Stimulated activated CD4-positive, alpha-beta T cell treated with anti-CD3 and anti-CD28 coated beads, Interleukin-15, amount 100 ng/mL, for 48 hours (primary cell): ENCODE results near the gene ZACN.

Source experiments
- DNase-seq, 2 donors: peaks; one replicate each; pipeline ENCODE4 v3.0.0-alpha.2; 2020; ENCODE audit warnings: low read depth in 2 of 2

ZACN gene

DNA sequence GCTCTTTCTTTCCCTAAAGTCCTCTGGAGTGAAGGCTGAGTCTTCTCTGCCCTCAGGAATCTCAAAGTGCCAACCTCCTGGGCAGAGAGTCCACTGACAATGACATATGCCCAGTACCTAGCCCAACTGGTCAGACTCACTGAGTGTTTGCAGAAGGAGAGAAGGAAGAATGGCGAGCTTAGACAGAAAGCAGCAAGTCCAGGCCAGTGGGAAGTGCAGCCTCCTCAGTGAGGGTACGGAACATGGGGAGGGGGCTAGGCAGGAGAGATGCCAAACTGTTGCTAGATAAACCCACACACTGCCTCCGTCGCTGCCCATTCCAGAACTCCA lies 23.9 kb downstream of the ZACN start:
- DNase-seq = no peak

DNA sequence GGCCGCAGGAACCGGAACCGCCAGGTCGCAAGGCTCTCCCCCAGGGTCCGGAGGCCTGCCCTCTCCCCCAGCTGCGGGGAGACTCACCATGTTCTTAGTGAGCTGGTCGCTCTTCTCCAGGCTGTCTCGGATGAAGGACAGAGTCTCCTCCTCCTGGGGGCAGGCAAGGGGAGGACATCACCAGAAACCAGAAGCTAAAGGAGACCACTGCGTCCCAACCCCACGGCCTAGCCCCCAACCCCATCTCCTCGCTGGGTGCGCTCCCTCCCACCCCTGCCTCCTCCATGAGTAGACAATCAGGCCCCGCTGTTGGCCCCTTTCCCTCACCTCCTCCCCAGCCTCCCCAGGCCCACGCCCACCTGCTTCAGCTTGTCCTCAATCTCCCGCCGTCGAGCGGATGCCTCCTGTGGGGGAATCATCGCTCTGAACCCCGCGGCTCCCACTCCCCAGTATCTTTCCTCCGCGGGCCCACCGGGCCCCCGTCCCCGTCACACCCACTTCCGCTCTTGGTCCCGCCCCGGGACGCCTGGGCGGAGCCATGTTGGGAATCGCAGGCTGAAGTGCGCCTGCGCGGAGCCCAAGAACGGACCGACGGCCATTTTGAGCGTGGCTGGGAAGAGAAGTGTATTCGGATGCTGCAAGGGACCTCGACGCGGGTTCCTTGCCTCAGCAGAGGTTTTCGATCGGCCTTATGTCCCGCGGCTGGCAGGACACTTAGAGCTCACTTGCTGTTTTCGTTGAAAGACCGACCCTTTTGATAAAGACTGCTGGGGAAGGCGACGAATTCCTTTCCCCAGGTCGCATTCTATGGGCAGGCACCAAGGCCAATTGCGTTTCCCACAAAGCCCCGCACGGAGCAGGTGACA lies 24.5 kb downstream of the ZACN start, which contains the start of gene EXOC7:
Gene EXOC7 (minus strand): TSS at position 514 of the 866 bp plus-strand sequence. CDS start 95 bp downstream, at position 419.
- peak; percentile 83 to 90 for DNase-seq

DNA sequence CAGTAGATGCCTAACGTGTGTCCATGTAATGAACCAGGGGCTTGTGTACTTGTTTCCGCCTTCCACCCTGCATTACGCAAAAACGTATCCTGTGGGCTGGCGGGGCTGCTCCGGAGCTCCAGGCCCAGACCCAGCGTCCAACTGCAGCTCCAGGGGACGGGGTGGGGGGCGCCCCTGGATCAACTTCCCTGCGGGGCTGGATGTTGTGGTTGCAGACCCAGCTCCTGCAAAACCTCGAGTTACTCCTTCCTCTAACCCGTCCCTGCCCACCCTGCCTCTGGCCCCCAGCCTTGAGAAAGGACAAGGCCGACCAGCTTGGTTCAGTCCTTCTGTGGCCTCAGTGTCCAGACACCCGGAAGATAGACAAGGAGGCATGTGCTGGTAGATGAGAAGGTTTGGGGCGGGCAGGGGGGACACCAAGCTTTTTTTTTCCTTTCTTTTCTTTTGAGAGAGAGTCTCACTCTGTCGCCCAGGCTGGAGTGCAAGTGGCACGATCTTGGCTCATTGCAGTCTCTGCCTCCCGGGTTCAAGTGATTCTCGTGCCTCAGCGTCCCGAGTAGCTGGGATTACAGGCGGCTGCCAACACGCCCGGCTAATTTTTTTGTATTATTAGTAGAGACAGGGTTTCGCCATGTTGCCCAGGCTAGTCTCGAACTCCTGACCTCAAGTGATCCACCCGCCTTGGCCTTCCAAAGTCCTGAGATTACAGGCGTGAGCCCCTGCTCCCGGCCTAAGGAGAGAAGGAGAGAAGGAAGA lies 25.3 kb downstream of the ZACN start:
- DNase-seq = no peak

DNA sequence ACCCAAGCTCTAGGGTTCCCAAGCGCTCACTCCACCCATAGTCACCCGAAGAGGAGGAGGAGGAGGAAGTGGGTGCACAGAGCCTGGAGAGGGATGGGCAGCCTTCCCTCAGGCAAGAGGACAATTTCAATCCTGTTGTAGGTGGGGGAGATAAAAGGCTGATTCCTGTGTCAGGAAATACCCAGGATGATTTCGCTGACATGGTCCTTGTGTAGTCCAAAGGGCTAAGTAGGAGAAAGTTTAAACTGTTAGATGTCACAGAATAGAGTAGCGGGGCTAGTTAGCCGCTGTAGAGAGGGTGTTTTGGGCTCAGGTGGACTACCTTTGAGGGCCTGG lies 25.9 kb downstream of the ZACN start:
- no peak for DNase-seq

- no peak for DNase-seq
Observed at GRCh38 chr17:76106703-76107102, 27.7 kb downstream of the ZACN start.

- DNase-seq = no peak
Observed at GRCh38 chr17:76107509-76107908, 28.5 kb downstream of the ZACN start.

DNA sequence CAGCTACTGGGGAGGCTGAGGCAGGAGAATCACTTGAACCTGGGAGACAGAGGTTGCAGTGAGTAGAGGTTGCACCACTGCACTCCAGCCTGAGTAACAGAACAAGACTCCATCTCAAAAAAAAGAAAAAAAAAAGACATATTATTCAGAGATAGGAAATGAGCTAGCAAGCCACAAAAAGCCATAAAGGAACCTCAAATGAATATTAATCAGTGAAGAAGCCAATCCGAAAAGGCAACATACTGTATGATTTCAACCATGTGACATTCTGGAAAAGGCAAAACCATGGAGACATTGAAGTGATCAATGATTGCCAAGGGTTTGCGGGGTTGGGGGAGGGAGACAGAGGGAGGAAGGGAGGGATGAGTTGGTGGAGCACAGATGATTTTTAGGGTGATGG lies 33.0 kb downstream of the ZACN start:
- DNase-seq = no peak

GRCh38 chr17:76115138-76115754 lies 36.3 kb downstream of the ZACN start:
- DNase-seq = no peak

- no peak for DNase-seq
Observed at GRCh38 chr17:76119409-76120371, 40.7 kb downstream of the ZACN start.

- no peak for DNase-seq
Observed at GRCh38 chr17:76120658-76121008, 41.7 kb downstream of the ZACN start.

GRCh38 chr17:76121932-76122430 lies 43.0 kb downstream of the ZACN start:
- no peak for DNase-seq

DNA sequence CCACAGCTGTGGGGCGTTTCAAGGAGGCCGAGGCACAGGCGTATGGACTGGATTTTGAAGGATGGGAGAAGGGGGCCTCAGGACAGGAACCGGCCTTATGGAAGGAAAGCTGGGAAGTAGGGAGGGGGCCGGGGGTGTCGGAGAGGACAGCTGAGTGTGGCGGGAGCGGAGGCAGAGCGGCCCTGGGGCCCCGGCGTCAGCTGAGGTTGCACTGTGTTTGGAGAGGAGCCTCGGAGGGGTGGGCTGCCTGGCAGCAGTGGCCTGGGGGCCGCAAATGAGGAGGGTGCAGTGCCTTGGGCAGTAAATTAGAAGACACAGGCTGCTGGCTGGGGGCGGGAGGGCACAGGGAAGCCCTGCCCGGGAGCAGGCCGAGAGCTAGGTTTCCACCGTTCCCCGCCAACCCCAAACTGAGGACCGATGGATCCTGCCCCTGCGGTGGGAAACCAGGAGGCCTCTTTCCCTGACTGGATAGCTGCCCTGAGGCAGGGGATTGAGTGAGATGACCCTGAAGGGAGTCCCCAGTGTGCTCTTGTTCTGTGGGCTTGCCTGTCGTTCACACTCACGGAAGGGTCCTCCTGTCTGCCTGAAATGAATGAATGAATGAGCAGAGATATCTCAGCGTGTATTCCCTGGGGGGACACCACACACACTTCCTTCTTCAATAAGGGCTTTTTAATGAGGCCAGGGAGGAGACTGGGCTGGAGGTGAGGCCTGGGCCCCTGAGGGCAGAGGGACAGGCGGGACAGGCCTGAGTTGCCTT lies 43.6 kb downstream of the ZACN start:
- no peak for DNase-seq

DNA sequence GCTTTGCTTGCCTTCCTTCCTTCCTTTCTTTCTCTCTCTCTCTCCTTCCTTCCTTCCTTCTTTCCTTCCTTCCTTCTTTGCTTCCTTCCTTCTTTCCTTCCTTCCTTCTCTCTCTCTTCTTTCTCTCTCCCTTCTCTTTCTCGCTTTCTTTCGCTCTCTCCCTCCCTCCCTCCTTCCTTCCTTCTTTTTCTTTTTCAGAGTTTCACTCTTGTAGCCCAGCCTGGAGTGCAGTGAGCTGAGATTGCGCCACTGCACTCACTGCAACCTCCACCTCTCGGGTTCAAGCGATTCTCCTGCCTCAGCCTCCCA lies 44.2 kb downstream of the ZACN start:
- DNase-seq = no peak

DNA sequence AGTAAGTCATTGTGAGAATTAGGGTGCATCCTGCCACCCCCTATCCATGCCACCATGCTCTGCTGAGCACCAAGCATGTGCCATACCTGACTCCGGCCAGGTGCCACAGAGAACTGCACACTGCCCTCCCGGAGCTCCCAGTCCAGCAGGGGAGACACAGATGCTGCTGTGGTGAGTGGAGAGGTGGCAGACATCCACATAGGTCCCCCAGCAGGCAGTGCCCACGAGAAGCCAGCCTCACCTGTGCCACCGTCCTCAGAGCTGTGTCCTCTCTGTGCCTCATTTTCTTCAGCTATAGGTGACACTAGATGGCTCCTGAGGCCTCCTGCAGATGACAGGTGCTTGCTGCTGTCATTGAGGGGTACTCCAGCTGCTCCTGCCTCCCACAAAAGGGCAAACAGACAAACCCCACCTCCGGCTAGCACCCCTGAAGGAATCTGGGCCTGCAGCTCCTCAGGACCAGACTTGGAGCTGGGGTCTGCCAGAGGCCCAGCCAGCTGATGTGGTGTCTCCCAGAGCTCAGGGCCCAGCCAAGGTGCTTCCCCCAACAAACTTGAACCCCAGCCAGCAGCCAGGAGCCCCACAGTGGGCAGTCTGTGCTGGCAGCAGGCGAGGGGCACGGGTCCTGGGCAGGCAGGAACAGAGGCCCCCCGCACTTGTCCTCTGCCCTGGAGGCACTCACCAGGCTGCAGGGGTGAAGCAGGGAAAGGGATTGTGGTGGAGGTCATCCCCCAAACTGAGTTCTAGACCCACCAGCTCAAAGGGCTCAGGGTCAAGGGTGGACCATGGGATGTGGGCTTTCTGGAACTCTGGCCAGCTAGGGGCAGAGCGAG lies 45.0 kb downstream of the ZACN start:
- DNase-seq = no peak

DNA sequence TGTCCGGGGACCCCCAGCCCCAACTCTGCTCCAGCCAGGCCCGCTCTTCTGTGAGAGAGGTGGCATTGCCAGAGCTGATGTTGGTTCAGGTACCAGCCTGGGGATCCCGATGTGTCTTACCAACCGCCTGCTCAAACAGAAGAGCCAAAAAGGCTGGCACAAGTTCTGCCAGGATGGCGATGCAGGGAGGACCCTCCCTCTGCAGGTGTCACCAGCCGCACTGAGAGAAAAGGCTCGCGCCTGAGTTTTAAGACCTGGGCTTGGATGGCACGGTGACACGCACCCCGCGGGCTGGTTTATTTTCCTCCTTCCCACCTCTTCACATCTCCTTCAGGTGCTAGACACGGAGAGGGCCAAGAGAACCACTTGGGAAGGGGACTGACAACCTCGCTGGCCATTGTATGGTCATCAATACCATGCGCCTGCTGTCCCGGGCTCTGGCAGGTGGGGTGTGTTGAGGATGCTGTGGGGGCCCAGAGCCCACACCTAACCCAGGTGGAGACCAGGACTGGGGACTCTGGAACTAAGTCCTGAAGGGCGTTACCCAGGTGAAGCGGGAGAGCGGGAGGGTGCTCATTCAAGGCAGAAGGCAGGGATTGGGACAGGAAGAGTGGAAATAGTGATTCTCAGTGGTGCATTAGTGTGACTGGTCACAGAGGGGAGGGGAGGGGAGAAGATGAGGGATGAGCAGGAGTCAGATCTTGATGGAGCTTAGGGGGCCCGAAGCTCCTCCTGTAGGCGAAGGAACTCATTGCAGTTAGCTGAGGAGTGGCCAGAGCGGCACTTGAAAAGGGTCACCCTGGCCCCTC lies 45.8 kb downstream of the ZACN start:
- DNase-seq = no peak

DNA sequence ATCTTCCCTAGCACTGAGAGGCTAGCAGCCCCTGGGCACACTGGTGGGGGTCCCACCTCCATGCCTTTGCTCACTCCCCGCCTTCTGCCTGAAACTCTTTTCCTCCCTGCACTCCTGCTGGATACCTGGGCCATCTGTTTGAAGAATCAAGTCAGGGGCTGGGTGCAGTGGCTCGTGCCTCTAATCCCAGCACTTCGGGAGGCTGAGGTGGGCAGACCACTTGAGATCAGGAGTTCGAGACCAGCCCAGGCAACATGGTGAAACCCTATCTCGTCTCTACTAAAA lies 46.4 kb downstream of the ZACN start:
- no peak for DNase-seq

DNA sequence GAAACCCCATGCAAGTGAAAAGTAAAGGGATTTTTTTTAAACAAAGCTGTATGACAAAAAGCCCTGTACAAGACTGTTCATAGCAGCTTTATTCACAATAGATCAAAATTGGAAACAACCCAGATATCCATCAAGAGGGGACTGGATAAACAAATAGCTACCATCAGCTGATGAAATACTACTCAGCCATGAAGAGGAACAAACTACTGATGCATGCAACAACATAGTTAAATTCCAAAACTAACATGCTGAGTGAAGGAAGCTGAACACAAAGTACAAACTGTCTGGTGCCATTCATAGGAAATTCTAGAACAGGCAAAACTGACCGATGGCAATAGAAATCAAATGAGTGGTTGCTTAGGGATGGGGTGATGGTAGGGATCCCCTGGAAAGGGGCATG lies 46.9 kb downstream of the ZACN start:
- DNase-seq = no peak

- DNase-seq = no peak
Observed at GRCh38 chr17:76130473-76130872, 51.5 kb downstream of the ZACN start.

GRCh38 chr17:76131051-76131691 lies 52.2 kb downstream of the ZACN start:
- DNase-seq = no peak
